ENCODE data around the gene CD300LB.
"Not testable (repeated sequence)": the region's sequence is repeated elsewhere in the genome, so short reads cannot be mapped to it uniquely, and the experiment has no call there.

Gene CD300LB

GRCh38 chr17:74493331-74493833, 37.9 kb downstream of the CD300LB start:
- Histone ChIP-seq H3K4me1 (no peaks in the 10 kb centered on the region), H3K4me3 (no peak overlapping the region), H3K9me3 (no peaks in the 10 kb centered on the region), H3K36me3 (no peaks in the 10 kb centered on the region), H3K27ac (no peak overlapping the region), H3K27me3 (peaks cover 0 to 17% of the 10 kb centered on the region in 2 donors)
- peak; percentile 86 to 87 for TF ChIP-seq CTCF (IDR thresholded peaks at IDR 0.05)
- peak; percentile 54 to 76 for DNase-seq
- intact Hi-C loops (cut with DNase I; ENCODE audit: low total_unique reads) = loop anchor here (1.0 kb wide), 1 partner anchor 125 kb away; no protein-coding TSS in a partner anchor

DNA sequence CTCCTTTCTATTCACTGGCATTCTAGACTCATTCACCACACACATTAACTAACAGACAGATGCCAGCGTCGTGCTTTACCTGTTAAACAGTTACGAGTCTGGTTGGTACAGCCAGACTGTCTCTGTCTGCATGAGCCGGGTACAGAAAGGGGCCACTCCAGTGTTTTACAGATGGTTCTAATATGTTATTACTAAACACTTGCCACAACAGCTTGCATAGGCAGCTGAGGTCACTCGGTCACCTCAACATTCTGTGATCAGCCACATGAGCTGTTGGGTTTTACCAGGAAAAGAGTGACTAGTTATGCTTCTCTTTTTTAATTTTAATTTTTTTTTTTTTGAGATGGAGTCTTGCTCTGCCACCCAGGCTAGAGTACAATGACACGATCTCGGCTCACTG, 39.6 kb downstream of the CD300LB start:
- Histone ChIP-seq H3K27ac (no peak overlapping the region), H3K27me3 (peaks cover 0 to 14% of the 10 kb centered on the region in 2 donors), H3K4me3 (no peak overlapping the region), H3K9me3 (no peaks in the 10 kb centered on the region), H3K36me3 (no peaks in the 10 kb centered on the region), H3K4me1 (no peaks in the 10 kb centered on the region)
- intact Hi-C loops (cut with DNase I; ENCODE audit: low total_unique reads) = no loop called here
- peak in 1 of 2 donors; percentile 32 for DNase-seq
- no peak for TF ChIP-seq CTCF (IDR thresholded peaks at IDR 0.05)

- peak in 1 of 2 donors; percentile 11 for DNase-seq
- no peak overlapping the region for H3K4me3 ChIP-seq
- TF ChIP-seq CTCF (IDR thresholded peaks at IDR 0.05) = no peak
- H3K36me3 ChIP-seq = no peaks in the 10 kb centered on the region
- no peak overlapping the region for H3K27ac ChIP-seq
- no peaks in the 10 kb centered on the region for H3K4me1 ChIP-seq
- intact Hi-C loops (cut with DNase I; ENCODE audit: low total_unique reads) = no loop called here
- no peaks in the 10 kb centered on the region for H3K9me3 ChIP-seq
- H3K27me3 ChIP-seq = peaks cover 0 to 17% of the 10 kb centered on the region in 2 donors
Measured at GRCh38 chr17:74490716-74491115, 40.6 kb downstream of the CD300LB start.

DNA sequence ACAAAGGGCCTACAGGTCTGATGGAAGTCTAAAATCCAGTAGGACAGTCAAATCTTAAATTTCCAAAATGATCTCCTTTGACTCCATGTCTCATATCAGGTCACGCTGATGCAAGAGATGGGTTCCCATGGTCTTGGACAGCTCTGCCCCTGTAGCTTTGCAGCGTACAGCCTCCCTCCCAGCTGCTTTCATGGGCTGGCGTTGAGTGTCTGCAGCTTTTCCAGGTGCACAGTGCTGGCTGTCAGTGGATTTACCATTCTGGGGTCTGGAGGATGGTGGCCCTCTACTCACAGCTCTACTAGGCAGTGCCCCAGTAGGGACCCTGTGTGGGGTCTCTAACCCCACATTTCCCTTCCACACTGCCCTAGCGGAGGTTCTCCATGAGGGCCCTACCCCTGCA, 43.0 kb downstream of the CD300LB start:
- H3K4me1 ChIP-seq; intact Hi-C loops (cut with DNase I; ENCODE audit: low total_unique reads): not testable (repeated sequence)

GRCh38 chr17:74485841-74486240, 45.4 kb downstream of the CD300LB start:
- Histone ChIP-seq H3K9me3 (no peaks in the 10 kb centered on the region), H3K36me3 (no peaks in the 10 kb centered on the region), H3K4me1 (no peaks in the 10 kb centered on the region), H3K27me3 (peaks cover 0 to 40% of the 10 kb centered on the region in 2 donors), H3K4me3 (no peak overlapping the region), H3K27ac (no peak overlapping the region)
- peak in 1 of 2 donors; percentile 17 for DNase-seq
- intact Hi-C loops (cut with DNase I; ENCODE audit: low total_unique reads) = no loop called here
- TF ChIP-seq CTCF (IDR thresholded peaks at IDR 0.05) = no peak

More for the DNA sequence above, 43.0 kb downstream of the CD300LB start:
- peak in 1 of 2 donors; percentile 24 for DNase-seq
- not testable (repeated sequence) for H3K36me3 ChIP-seq, H3K27ac ChIP-seq, H3K4me3 ChIP-seq, H3K9me3 ChIP-seq
- H3K27me3 ChIP-seq = peaks cover 0 to 31% of the 10 kb centered on the region in 2 donors

DNA sequence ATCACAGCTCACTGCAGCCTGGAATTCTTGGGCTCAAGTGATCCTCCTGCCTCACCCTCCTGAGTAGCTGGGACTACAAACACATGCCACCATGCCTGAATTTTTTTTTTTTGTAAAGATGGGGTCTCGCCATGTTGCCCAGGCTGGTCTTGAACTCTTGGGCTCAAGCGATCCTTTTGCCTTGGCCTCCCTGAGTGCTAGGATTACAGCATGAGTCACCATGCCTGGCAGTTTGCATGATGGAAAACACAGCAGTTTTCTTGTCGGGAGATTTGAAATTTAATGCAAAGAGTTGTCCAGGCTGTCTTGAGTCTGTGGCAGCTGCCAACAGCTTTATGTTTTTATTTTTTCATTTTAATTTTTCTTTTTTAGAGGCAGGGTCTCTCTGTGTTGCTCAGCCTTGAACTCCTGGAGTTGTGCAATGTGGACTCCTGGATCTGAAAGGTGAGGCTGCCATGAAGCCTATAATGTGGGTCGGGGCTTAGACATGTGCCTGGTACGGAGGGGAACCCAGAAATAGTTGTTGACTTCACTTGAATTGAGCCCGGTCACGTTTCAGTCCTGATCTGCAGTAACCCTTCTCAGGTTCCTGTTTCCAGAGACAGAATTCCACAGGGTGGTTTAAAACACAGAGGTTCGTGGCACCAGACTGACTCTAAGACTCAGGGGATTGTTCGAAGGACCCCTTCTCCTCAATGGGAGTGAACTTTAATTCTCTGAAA, 46.1 kb downstream of the CD300LB start:
- intact Hi-C loops (cut with DNase I; ENCODE audit: low total_unique reads) = no loop called here
- TF ChIP-seq CTCF (IDR thresholded peaks at IDR 0.05) = no peak
- Histone ChIP-seq H3K9me3 (no peaks in the 10 kb centered on the region), H3K36me3 (no peaks in the 10 kb centered on the region), H3K4me1 (no peaks in the 10 kb centered on the region), H3K4me3 (no peak overlapping the region), H3K27ac (no peak overlapping the region), H3K27me3 (peaks cover 0 to 36% of the 10 kb centered on the region in 2 donors)
- DNase-seq = peak in 1 of 2 donors; percentile 12

Data from tibial artery (tissue), 4 donors.